BLaER1 (cell line): ENCODE measurements around the gene MEG3.

Experiments
- H3K27ac ChIP-seq: shearing (Covaris generic); formaldehyde crosslinking; 2 replicates; pipeline ENCODE4 v1.8.1; 2022
- H3K27me3 ChIP-seq: shearing (Covaris generic); formaldehyde crosslinking; 2 replicates; pipeline ENCODE4 v1.8.1; 2022
- H3K36me3 ChIP-seq: shearing (Covaris generic); formaldehyde crosslinking; 2 replicates; pipeline ENCODE4 v1.8.1; 2022
- H3K4me1 ChIP-seq: shearing (Covaris generic); formaldehyde crosslinking; 2 replicates; pipeline ENCODE4 v1.8.1; 2022
- H3K4me2 ChIP-seq: shearing (Covaris generic); formaldehyde crosslinking; 2 replicates; pipeline ENCODE4 v1.8.1; 2022
- H3K4me3 ChIP-seq: shearing (Covaris generic); formaldehyde crosslinking; 2 replicates; pipeline ENCODE4 v1.8.1; 2022
- H3K9ac ChIP-seq: shearing (Covaris generic); formaldehyde crosslinking; 2 replicates; pipeline ENCODE4 v1.8.1; 2022
- H3K9me3 ChIP-seq: shearing (Covaris generic); formaldehyde crosslinking; 2 replicates; pipeline ENCODE4 v1.8.1; 2022
- H4K20me1 ChIP-seq: shearing (Covaris generic); formaldehyde crosslinking; 2 replicates; pipeline ENCODE4 v1.8.1; 2022
- Cebpa-rat ChIP-seq: shearing (Covaris generic); IDR thresholded peaks from 2 replicates; pipeline ENCODE4 v1.8.1; 2022

The MEG3 gene

GRCh38 chr14:100902295-100903133 lies 76.6 kb downstream of the MEG3 start:
- Histone ChIP-seq H3K4me2 (no peak overlapping the region), H3K9me3 (peaks cover 7% of the 10 kb centered on the region; the same call in 1 of the 2 replicates), H4K20me1 (no peaks in the 10 kb centered on the region), H3K9ac (no peak overlapping the region), H3K27me3 (peaks cover 23% of the 10 kb centered on the region), H3K27ac (no peak overlapping the region), H3K4me1 (peaks cover 33% of the 10 kb centered on the region), H3K4me3 (no peak overlapping the region), H3K36me3 (no peaks in the 10 kb centered on the region)
- no peak for TF ChIP-seq Cebpa-rat

- Histone ChIP-seq H3K27me3 (peaks cover 23% of the 10 kb centered on the region), H3K9me3 (peaks cover 7% of the 10 kb centered on the region; the same call in 1 of the 2 replicates), H4K20me1 (no peaks in the 10 kb centered on the region), H3K4me2 (no peak overlapping the region), H3K4me1 (peaks cover 31% of the 10 kb centered on the region), H3K4me3 (no peak overlapping the region), H3K9ac (no peak overlapping the region), H3K27ac (no peak overlapping the region), H3K36me3 (no peaks in the 10 kb centered on the region)
- TF ChIP-seq Cebpa-rat, result no peak
Measured at GRCh38 chr14:100903134-100903468, 77.2 kb downstream of the MEG3 start.

- H4K20me1 ChIP-seq, result no peaks in the 10 kb centered on the region
- peaks cover 25% of the 10 kb centered on the region for H3K4me1 ChIP-seq
- no peak for TF ChIP-seq Cebpa-rat
- H3K9me3 ChIP-seq, result peaks cover 7% of the 10 kb centered on the region; the same call in 1 of the 2 replicates
- no peak within 1 kb of the TSS for H3K4me3 ChIP-seq
- H3K36me3 ChIP-seq, result no peaks in the 10 kb centered on the region
- H3K9ac ChIP-seq, result no peak within 1 kb of the TSS
- no peak within 1 kb of the TSS for H3K4me2 ChIP-seq
- peaks cover 23% of the 10 kb centered on the region for H3K27me3 ChIP-seq
- no peak within 1 kb of the TSS for H3K27ac ChIP-seq
Measured at GRCh38 chr14:100903672-100904185, 77.8 kb downstream of the MEG3 start, which contains the start of gene RTL1. Gene RTL1 (minus strand): TSS chr14:100903722. CDS start chr14:100884788, 18,934 bp downstream.

GRCh38 chr14:100904307-100905087 lies 78.6 kb downstream of the MEG3 start:
- H3K9ac ChIP-seq, result no peak overlapping the region
- no peak overlapping the region for H3K4me2 ChIP-seq
- H3K4me3 ChIP-seq, result no peak overlapping the region
- H4K20me1 ChIP-seq, result no peaks in the 10 kb centered on the region
- H3K27me3 ChIP-seq, result peaks cover 23% of the 10 kb centered on the region
- no peak for TF ChIP-seq Cebpa-rat
- peaks cover 17% of the 10 kb centered on the region for H3K4me1 ChIP-seq
- H3K9me3 ChIP-seq, result peaks cover 7% of the 10 kb centered on the region; the same call in 1 of the 2 replicates
- no peaks in the 10 kb centered on the region for H3K36me3 ChIP-seq
- H3K27ac ChIP-seq, result no peak overlapping the region

GRCh38 chr14:100905166-100905565 lies 79.2 kb downstream of the MEG3 start:
- Histone ChIP-seq H3K4me3 (no peak overlapping the region), H3K9ac (no peak overlapping the region), H3K36me3 (no peaks in the 10 kb centered on the region), H4K20me1 (no peaks in the 10 kb centered on the region), H3K27me3 (peaks cover 23% of the 10 kb centered on the region), H3K27ac (no peak overlapping the region), H3K4me1 (peaks cover 10% of the 10 kb centered on the region), H3K4me2 (no peak overlapping the region), H3K9me3 (peaks cover 7% of the 10 kb centered on the region; the same call in 1 of the 2 replicates)
- TF ChIP-seq Cebpa-rat, result no peak

GRCh38 chr14:100906420-100906819 lies 80.5 kb downstream of the MEG3 start:
- no peak for TF ChIP-seq Cebpa-rat
- H3K4me1 ChIP-seq, result no peaks in the 10 kb centered on the region
- no peaks in the 10 kb centered on the region for H4K20me1 ChIP-seq
- H3K9me3 ChIP-seq, result peaks cover 5% of the 10 kb centered on the region; the same call in 1 of the 2 replicates
- H3K36me3 ChIP-seq, result no peaks in the 10 kb centered on the region
- no peak overlapping the region for H3K27ac ChIP-seq
- no peak overlapping the region for H3K9ac ChIP-seq
- no peak overlapping the region for H3K4me2 ChIP-seq
- no peak overlapping the region for H3K4me3 ChIP-seq
- H3K27me3 ChIP-seq, result peaks cover 19% of the 10 kb centered on the region

GRCh38 chr14:100907240-100907639 lies 81.3 kb downstream of the MEG3 start:
- no peak overlapping the region for H3K9ac ChIP-seq
- no peak overlapping the region for H3K27ac ChIP-seq
- no peak overlapping the region for H3K4me3 ChIP-seq
- H3K4me2 ChIP-seq, result no peak overlapping the region
- H4K20me1 ChIP-seq, result no peaks in the 10 kb centered on the region
- H3K4me1 ChIP-seq, result no peaks in the 10 kb centered on the region
- H3K9me3 ChIP-seq, result no peaks in the 10 kb centered on the region
- TF ChIP-seq Cebpa-rat, result no peak
- H3K36me3 ChIP-seq, result no peaks in the 10 kb centered on the region
- H3K27me3 ChIP-seq, result peaks cover 19% of the 10 kb centered on the region

GRCh38 chr14:100909439-100909838 lies 83.5 kb downstream of the MEG3 start:
- no peak overlapping the region for H3K27ac ChIP-seq
- peaks cover 12% of the 10 kb centered on the region; the same call in 1 of the 2 replicates for H3K27me3 ChIP-seq
- H3K36me3 ChIP-seq, result no peaks in the 10 kb centered on the region
- H3K4me3 ChIP-seq, result no peak overlapping the region
- H3K9ac ChIP-seq, result no peak overlapping the region
- no peaks in the 10 kb centered on the region for H3K4me1 ChIP-seq
- no peak overlapping the region for H3K4me2 ChIP-seq
- H4K20me1 ChIP-seq, result no peaks in the 10 kb centered on the region
- H3K9me3 ChIP-seq, result no peaks in the 10 kb centered on the region
- no peak for TF ChIP-seq Cebpa-rat
